HEK293T (cell line): Measurements from ENCODE around the gene IL18BP.

Experiments
- BHLHE40 ChIP-seq: fragments of 450-650 bp; IDR thresholded peaks from 2 replicates; pipeline ENCODE4 v1.6.1; 2016; ENCODE audit warnings: mild to moderate bottlenecking, moderate library complexity, borderline replicate concordance
- ELF4 ChIP-seq: fragments of 450-650 bp; IDR thresholded peaks from 2 replicates; pipeline ENCODE4 v1.6.1; 2017; ENCODE audit warnings: antibody characterized with exemption
- FOXA1 ChIP-seq: fragments of 450-650 bp; IDR thresholded peaks from 2 replicates; pipeline ENCODE4 v1.6.1; 2016; ENCODE audit warnings: mild to moderate bottlenecking
- FOXM1 ChIP-seq: fragments of 450-650 bp; IDR thresholded peaks from 2 replicates; pipeline ENCODE4 v1.6.1; 2017; ENCODE audit warnings: mild to moderate bottlenecking, borderline replicate concordance
- HDGF ChIP-seq: fragments of 450-650 bp; IDR thresholded peaks from 2 replicates; pipeline ENCODE4 v1.6.1; 2017; ENCODE audit warnings: antibody characterized with exemption, borderline replicate concordance
- LEF1 ChIP-seq: fragments of 450-650 bp; IDR thresholded peaks from 2 replicates; pipeline ENCODE4 v1.6.1; 2017; ENCODE audit warnings: mild to moderate bottlenecking, borderline replicate concordance
- NFRKB ChIP-seq: fragments of 450-650 bp; IDR thresholded peaks from 2 replicates; pipeline ENCODE4 v1.6.1; 2016; ENCODE audit warnings: mild to moderate bottlenecking, moderate library complexity
- SP1 ChIP-seq: fragments of 450-650 bp; IDR thresholded peaks from 2 replicates; pipeline ENCODE4 v1.6.1; 2017
- SUZ12 ChIP-seq: fragments of 450-650 bp; IDR thresholded peaks from 2 replicates; pipeline ENCODE4 v1.6.1; 2016; ENCODE audit warnings: mild to moderate bottlenecking
- TARDBP ChIP-seq: fragments of 450-650 bp; IDR thresholded peaks from 2 replicates; pipeline ENCODE4 v1.6.1; 2016
- ZNF384 ChIP-seq: fragments of 450-650 bp; IDR thresholded peaks from 2 replicates; pipeline ENCODE4 v1.6.1; 2016
- TF ChIP-seq, protein P1 (sequence below): fragments of 450-650 bp; IDR thresholded peaks from 2 replicates; pipeline ENCODE4 v1.6.1; 2016

DNA sequence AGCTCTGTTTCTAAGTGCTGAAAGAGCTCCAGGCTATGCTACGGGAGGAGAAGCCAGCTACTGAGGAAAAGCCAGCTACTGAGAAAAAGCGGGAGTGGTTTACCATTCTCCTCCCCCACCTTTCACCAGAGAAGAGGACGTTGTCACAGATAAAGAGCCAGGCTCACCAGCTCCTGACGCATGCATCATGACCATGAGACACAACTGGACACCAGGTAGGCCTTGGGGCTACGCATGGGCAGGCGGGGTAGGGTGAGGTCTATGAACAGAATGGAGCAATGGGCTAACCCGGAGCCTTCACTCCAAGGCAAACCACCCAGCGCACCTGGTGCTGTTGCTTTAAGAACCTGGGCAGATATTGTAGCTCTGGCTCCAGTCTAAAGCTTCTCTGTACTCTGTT, 1.1 kb downstream of the IL18BP start:
- TF ChIP-seq TARDBP (no peak), ELF4 (no peak), NFRKB (no peak), LEF1 (no peak), FOXM1 (no peak), SP1 (no peak), BHLHE40 (no peak), HDGF (no peak), ZNF384 (no peak), FOXA1 (no peak), SUZ12 (no peak)
- TF ChIP-seq, protein P1, sequence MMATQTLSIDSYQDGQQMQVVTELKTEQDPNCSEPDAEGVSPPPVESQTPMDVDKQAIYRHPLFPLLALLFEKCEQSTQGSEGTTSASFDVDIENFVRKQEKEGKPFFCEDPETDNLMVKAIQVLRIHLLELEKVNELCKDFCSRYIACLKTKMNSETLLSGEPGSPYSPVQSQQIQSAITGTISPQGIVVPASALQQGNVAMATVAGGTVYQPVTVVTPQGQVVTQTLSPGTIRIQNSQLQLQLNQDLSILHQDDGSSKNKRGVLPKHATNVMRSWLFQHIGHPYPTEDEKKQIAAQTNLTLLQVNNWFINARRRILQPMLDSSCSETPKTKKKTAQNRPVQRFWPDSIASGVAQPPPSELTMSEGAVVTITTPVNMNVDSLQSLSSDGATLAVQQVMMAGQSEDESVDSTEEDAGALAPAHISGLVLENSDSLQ = no peak
